ENCODE results near the gene CYLC1.

CYLC1 gene

GRCh38 chrX:83860846-83861245 is at the start of gene CYLC1:
Gene CYLC1 (plus strand): TSS chrX:83861146. CDS start chrX:83861183, 37 bp downstream.
- DNase-seq (ENCODE audit: low read depth), result no peak

GRCh38 chrX:83819304-83819703 is 41.6 kb upstream of the CYLC1 start:
- DNase-seq (ENCODE audit: low read depth), result no peak

- DNase-seq (ENCODE audit: low read depth), result no peak
Observed at GRCh38 chrX:83829874-83830273, 31.1 kb upstream of the CYLC1 start.

GRCh38 chrX:83845397-83845796 is 15.5 kb upstream of the CYLC1 start:
- DNase-seq (ENCODE audit: low read depth), result peak; percentile 31

- DNase-seq (ENCODE audit: low read depth), result no peak
Observed at GRCh38 chrX:83847339-83847738, 13.6 kb upstream of the CYLC1 start.

- no peak for DNase-seq (ENCODE audit: low read depth)
Observed at GRCh38 chrX:83888585-83888984, 27.6 kb downstream of the CYLC1 start.

GRCh38 chrX:83892433-83892832 is 31.5 kb downstream of the CYLC1 start:
- no peak for DNase-seq (ENCODE audit: low read depth)

GRCh38 chrX:83906921-83907320 is 46.0 kb downstream of the CYLC1 start:
- DNase-seq (ENCODE audit: low read depth), result no peak

GRCh38 chrX:83916525-83916924 is 55.6 kb downstream of the CYLC1 start:
- peak; percentile 12 for DNase-seq (ENCODE audit: low read depth)

GRCh38 chrX:83934220-83934619 is 73.3 kb downstream of the CYLC1 start:
- DNase-seq (ENCODE audit: low read depth), result no peak
